Effector memory CD4-positive, alpha-beta T cell (primary cell): ENCODE data around the gene SPTSSA.
"Not testable (repeated sequence)": the region's sequence is repeated elsewhere in the genome, so short reads cannot be mapped to it uniquely, and the experiment has no call there.

Experiments
- DNase-seq, 3 donors: peaks; one replicate each; pipeline ENCODE4 v3.0.0-alpha.2; 2020
- H3K27ac ChIP-seq: 2 replicates; pipeline ENCODE4 v1.7.0; 2013; ENCODE audit warnings: mild to moderate bottlenecking, low read length, moderate library complexity; ENCODE audit not compliant: insufficient read depth, poor library complexity, severe bottlenecking
- H3K27me3 ChIP-seq: replicated peaks from 2 replicates; pipeline ENCODE4 v1.7.0; 2013; ENCODE audit warnings: mild to moderate bottlenecking, low read length; ENCODE audit not compliant: insufficient read depth, control insufficient read depth, poor library complexity, severe bottlenecking
- H3K36me3 ChIP-seq: 2 replicates; pipeline ENCODE4 v1.7.0; 2013; ENCODE audit warnings: mild to moderate bottlenecking, low read length, moderate library complexity; ENCODE audit not compliant: control insufficient read depth, insufficient read depth
- H3K4me1 ChIP-seq: 2 replicates; pipeline ENCODE4 v1.7.0; 2013; ENCODE audit warnings: low read length, mild to moderate bottlenecking; ENCODE audit not compliant: control insufficient read depth, insufficient read depth, poor library complexity, severe bottlenecking
- H3K4me3 ChIP-seq: 2 replicates; pipeline ENCODE4 v1.7.0; 2013; ENCODE audit warnings: low read length, low read depth, mild to moderate bottlenecking; ENCODE audit not compliant: insufficient read depth, poor library complexity, severe bottlenecking
- H3K9me3 ChIP-seq: 2 replicates; pipeline ENCODE4 v1.7.0; 2013; ENCODE audit warnings: mild to moderate bottlenecking, low read length, moderate library complexity; ENCODE audit not compliant: control insufficient read depth

Gene SPTSSA

DNA sequence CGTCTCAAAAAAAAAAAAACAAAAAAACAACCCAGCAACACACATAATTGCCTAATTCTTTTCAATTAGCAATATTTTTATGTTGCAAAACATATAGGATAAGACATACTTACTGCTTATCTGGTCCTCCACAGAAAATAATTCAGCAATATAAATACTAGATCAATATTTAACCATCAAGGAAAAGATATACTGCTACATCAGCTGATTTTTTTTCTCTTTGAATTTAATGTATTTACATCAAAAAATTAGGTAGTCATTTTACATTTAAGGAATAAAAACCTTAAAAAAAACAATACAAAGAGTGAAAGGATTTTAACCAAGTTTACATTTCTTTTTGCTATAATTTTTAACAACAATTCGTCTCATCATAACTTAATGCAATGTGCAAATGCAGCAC, 28.1 kb downstream of the SPTSSA start:
- Histone ChIP-seq H3K9me3 (no peaks in the 10 kb centered on the region), H3K4me1 (no peaks in the 10 kb centered on the region), H3K4me3 (no peak overlapping the region), H3K36me3 (no peaks in the 10 kb centered on the region), H3K27me3 (no peaks in the 10 kb centered on the region), H3K27ac (no peak overlapping the region)
- no peak for DNase-seq

DNA sequence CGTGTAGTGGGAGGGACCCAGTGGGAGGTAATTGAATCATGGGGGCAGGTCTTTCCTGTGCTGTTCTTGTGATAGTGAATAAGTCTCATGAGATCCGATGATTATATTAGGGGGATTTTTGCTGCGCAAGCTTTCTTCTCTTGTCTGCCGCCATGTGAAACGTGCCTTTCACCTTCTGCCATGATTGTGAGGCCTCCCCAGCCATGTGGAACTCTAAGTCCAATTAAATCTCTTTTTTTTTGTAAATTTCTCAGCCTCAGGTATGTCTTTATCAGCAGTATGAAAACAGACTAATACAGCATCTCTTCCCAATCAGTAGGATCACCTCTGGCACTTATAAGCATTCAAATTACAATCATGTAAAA, 34.0 kb downstream of the SPTSSA start:
- H3K27ac ChIP-seq, H3K36me3 ChIP-seq, H3K4me1 ChIP-seq, H3K9me3 ChIP-seq, DNase-seq, H3K27me3 ChIP-seq, H3K4me3 ChIP-seq: not testable (repeated sequence)

DNA sequence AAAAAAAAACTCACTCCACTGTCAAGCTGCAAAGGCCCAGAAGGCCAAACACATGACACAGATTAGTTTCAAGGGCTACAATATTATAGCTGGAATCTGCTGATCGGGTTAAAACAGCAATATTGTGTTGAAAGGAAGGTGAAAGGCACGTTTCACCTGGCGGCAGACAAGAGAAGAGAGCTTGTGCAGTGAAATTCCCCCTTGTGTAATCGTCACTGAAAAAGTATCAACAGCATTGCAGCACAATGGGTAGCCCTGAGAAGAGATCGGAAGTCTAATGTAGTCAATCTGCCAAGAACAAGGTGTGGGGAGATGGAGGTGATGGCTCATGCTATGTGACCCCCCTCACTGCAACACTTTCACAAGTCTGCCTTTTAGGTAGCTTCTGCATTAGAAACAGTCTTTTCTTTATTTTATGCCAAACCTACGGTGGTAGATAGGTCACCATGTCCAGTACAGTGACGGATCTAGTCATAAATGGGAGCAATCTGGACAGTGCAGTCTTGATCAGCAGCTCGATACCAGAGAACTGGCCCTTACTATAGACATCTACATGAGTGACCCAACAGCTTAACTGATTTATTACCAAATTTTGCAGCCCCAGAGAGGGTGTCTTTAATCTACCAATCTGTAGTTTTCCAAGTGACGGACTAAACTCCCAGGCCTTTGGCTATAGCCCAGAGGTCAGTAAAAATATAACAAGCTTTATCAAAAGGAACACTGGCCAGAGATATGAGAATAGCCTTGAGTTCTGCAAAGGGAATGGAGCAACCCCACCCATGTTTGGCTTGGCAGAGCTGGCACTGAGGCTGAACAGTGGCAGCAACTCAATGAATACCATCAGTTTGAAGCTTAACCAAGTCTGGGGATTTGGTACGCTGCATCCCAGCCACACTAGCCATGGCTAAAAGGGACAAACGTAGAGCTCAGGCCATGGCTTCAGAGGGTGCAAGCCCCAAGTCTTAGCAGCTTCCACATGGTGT, 35.4 kb downstream of the SPTSSA start:
- Histone ChIP-seq H3K27ac (no peak overlapping the region), H3K4me1 (no peaks in the 10 kb centered on the region), H3K9me3 (no peaks in the 10 kb centered on the region), H3K36me3 (no peaks in the 10 kb centered on the region), H3K4me3 (no peak overlapping the region), H3K27me3 (no peaks in the 10 kb centered on the region)
- DNase-seq: no peak

DNA sequence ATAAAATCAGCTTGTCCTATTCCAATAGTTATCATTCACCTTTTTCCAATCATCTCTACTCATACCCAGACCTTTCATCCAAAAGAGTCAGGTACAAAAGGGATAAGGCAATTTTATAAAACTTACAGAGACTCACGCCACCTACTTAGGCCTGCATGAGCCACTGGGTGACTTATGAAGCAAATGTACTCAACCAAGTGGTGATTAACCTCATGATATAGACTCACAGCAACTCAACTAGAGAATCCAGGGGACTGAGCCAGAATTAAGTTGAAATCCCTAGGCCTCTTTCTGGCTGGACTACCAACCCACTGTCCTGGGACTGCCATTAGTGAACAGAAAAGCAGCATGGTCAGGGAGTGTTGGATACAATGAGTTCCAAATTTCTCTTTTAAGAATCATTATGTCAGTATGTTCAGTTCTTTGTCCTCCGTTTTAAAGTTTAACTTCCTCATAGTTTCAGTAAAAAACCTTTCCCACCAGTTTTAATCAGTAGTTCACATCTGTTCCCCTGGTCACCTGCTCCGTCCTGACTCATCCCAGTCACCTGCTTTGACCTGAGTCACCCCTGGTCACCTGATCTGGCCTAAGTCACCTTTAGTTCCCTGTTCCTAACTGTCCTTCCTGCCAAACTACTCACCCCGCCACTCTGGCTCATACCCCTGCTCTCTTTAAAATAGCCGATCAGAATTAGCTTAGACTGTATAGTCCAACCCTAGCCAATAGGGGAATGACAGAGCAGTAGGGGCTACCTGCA, 36.8 kb downstream of the SPTSSA start:
- H3K27me3 ChIP-seq: no peaks in the 10 kb centered on the region
- no peaks in the 10 kb centered on the region for H3K9me3 ChIP-seq
- H3K4me1 ChIP-seq: no peaks in the 10 kb centered on the region
- H3K4me3 ChIP-seq: no peak overlapping the region
- no peaks in the 10 kb centered on the region for H3K36me3 ChIP-seq
- no peak overlapping the region for H3K27ac ChIP-seq
- DNase-seq: no peak

DNA sequence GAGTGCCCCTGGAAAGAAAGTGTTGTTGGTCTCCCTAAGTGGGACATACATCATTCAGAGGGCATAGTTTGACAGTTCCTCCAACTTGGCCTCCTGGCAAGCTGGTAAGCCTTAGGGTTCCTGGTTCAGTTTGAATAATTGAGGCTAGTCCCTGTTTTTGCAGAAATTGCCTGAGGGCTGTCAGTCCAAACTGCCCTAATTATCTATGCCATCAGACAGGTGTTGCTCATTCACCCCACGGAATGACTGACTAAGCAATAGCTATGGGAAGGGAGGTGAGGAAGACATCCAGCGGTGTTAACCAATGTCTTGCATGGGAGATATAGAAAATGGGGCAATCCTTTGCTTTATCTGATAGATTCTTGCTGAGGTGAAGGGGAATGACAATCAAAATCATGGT, 37.6 kb downstream of the SPTSSA start:
- DNase-seq: no peak
- no peaks in the 10 kb centered on the region for H3K27me3 ChIP-seq
- no peaks in the 10 kb centered on the region for H3K9me3 ChIP-seq
- H3K36me3 ChIP-seq: no peaks in the 10 kb centered on the region
- H3K4me1 ChIP-seq: no peaks in the 10 kb centered on the region
- no peak overlapping the region for H3K4me3 ChIP-seq
- no peak overlapping the region for H3K27ac ChIP-seq

DNA sequence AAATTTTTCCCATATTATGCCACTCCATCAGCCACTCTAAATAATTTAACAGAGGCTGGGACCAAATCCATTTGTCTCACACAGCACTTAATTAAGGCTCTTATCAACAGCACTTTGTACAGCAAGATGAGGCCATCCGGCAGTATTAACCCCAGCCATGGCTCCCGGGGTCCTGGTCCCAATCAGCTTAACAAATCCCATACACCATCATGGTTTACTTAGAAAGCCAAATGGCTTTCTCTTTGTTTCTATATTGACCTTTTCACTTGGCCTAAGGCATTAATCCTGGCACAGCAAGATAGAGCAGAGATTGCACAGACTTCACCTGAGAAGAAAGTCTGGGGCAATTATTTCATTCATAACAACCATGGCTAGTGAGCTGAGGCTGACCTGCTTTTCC, 38.6 kb downstream of the SPTSSA start:
- no peaks in the 10 kb centered on the region for H3K27me3 ChIP-seq
- no peaks in the 10 kb centered on the region for H3K9me3 ChIP-seq
- DNase-seq: no peak
- no peak overlapping the region for H3K4me3 ChIP-seq
- H3K36me3 ChIP-seq: no peaks in the 10 kb centered on the region
- H3K27ac ChIP-seq: no peak overlapping the region
- H3K4me1 ChIP-seq: no peaks in the 10 kb centered on the region

DNA sequence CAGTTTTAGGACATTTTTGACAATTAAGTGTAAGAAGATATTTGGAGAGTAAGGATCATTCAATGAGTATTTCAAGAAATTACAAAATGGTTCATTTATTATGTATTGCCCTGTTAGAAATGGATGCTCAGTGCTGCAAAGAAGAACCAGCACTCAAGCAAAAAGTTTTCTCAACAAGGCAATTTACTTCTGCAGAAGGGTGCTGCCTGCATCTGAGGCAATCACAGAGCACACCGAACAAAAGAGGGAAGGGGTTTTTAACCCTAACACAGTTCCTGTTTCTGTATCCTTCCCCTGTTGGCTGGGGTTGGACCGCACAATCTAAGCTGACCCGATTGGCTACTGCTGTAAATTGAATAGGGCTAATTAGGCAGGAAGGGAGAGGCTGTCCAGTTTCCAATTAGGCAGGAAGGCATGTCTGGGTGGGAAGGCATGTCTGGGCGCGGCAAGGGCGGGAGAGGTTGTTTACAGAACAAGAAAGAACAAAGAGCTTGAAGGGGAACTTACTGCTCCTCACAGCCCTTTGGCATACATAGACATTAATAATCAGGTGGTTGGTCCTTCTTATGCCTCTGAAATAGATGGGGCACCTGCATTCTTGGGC, 41.4 kb downstream of the SPTSSA start:
- H3K27ac ChIP-seq: no peak overlapping the region
- no peak for DNase-seq
- no peaks in the 10 kb centered on the region for H3K27me3 ChIP-seq
- H3K4me1 ChIP-seq: no peaks in the 10 kb centered on the region
- H3K9me3 ChIP-seq: no peaks in the 10 kb centered on the region
- H3K36me3 ChIP-seq: no peaks in the 10 kb centered on the region
- H3K4me3 ChIP-seq: no peak overlapping the region

DNA sequence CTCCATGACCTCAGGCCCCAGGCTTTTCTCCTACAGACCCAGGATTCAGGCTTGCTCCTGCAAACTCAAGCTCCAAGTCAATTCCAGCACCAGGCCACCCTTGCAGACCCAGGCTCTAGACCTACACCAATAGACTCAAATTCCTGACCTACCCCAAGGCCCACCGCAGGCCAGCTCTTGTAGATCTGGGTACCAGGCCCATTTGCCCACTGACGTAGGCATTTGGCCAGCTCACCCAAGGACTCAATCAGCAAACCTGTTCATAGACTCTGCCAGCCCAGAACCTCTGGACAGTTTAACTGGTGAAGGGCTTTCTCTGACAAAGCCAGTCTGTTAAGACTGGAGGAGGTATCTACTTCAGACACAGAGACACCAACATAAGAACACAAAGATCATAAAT, 52.3 kb downstream of the SPTSSA start:
- H3K27me3 ChIP-seq: no peaks in the 10 kb centered on the region
- no peak overlapping the region for H3K27ac ChIP-seq
- no peaks in the 10 kb centered on the region for H3K4me1 ChIP-seq
- no peak for DNase-seq
- peaks cover 4% of the 10 kb centered on the region for H3K9me3 ChIP-seq
- no peak overlapping the region for H3K4me3 ChIP-seq
- no peaks in the 10 kb centered on the region for H3K36me3 ChIP-seq

DNA sequence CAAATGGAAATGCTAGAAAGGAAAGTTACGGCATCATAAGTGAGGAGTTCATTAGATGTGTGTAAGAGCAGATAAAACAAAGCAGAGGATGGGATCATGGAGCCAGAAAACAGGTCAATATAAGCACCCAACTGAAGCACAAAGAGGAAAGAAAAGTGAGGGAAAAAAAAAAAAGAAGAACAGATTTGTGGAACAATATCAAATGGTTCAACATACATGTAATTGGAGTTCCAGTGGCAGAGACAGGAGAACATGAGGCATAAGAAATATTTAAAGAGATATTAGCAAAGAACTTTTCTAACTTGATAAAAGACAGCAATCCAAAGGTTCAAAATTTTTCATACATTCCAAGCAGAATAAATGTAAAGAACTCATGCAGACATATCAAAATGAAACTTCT, 54.1 kb downstream of the SPTSSA start:
- no peak overlapping the region for H3K4me3 ChIP-seq
- H3K9me3 ChIP-seq: peaks cover 4% of the 10 kb centered on the region
- H3K4me1 ChIP-seq: no peaks in the 10 kb centered on the region
- no peak for DNase-seq
- no peaks in the 10 kb centered on the region for H3K36me3 ChIP-seq
- H3K27me3 ChIP-seq: no peaks in the 10 kb centered on the region
- no peak overlapping the region for H3K27ac ChIP-seq

DNA sequence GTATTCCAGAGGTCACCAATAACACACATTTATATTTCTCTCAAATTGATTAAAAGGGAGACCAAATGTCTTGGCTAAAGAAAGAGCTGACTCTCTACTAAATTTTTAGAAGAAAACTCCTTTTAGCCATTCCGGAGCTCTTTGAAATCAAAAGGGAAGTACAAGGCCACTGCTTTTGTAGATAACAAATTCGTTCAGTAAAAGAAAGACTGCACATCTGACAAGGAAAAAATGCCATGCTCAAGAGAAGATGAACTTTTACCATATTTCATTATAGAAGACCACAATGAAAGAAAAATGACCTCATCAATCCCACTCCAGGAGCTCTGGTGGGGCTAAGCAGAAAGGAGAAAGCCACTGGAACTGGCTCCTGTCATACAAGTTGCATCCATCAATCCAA, 57.6 kb downstream of the SPTSSA start:
- no peaks in the 10 kb centered on the region for H3K9me3 ChIP-seq
- DNase-seq: no peak

More for the DNA sequence above, 57.6 kb downstream of the SPTSSA start:
- H3K36me3 ChIP-seq: no peaks in the 10 kb centered on the region
- no peaks in the 10 kb centered on the region for H3K27me3 ChIP-seq
- no peak overlapping the region for H3K4me3 ChIP-seq
- no peaks in the 10 kb centered on the region for H3K4me1 ChIP-seq
- H3K27ac ChIP-seq: no peak overlapping the region
